IMR-90 (cell line): Measurements from ENCODE around the gene HDC. TPM values are rescaled to one million over a fixed set of nuclear protein-coding genes. Genes with fewer than 3 reads are reported as not detected.

ENCODE experiments used
- ATAC-seq: fragments of 200-7000 bp; cut with Tn5 transposase; 2 replicates; pipeline ENCODE4 v1.9.1; 2020; ENCODE audit warnings: low read depth, mild to moderate bottlenecking, moderate library complexity
- BruUV-seq: library from RNA; stranded (reverse); fragments of 400-500 nt; replicated peaks from 2 replicates; lab custom pipeline; 2021; lab: Mats Ljungman, UMichigan
- CTCF ChIA-PET: fragments of 300-600 bp; formaldehyde crosslinking; extraction: SDS; loops from one replicate; lab custom pipeline; 2021; ENCODE audit warnings: antibody characterized with exemption; lab: Yijun Ruan, JAX
- POLR2A ChIA-PET: fragments of 300-600 bp; sonication (Branson Sonifier 250); formaldehyde crosslinking; loops from one replicate; lab custom pipeline; 2022; ENCODE audit warnings: antibody characterized with exemption; ENCODE audit not compliant: unreplicated experiment; lab: Charles Lee
- DNase-seq: peaks from one replicate; pipeline ENCODE4 v3.0.0; 2013
- H2AFZ ChIP-seq: replicated peaks from 2 replicates; pipeline ENCODE3; 2013; ENCODE audit warnings: low read length, mild to moderate bottlenecking; ENCODE audit not compliant: poor library complexity
- H2AK5ac ChIP-seq: 2 replicates; pipeline ENCODE4 v1.6.1; 2013; ENCODE audit warnings: low read depth, low read length, inconsistent platforms
- H2AK9ac ChIP-seq: replicated peaks from 2 replicates; pipeline ENCODE3; 2013; ENCODE audit warnings: mild to moderate bottlenecking, low read depth, low read length, moderate library complexity; ENCODE audit not compliant: poor library complexity
- H2BK120ac ChIP-seq: 2 replicates; pipeline ENCODE4 v1.6.1; 2013; ENCODE audit warnings: low read depth, low read length, inconsistent platforms
- H2BK15ac ChIP-seq: 3 replicates; pipeline ENCODE4 v1.6.1; 2013; ENCODE audit warnings: low read depth, low read length, inconsistent platforms
- H2BK20ac ChIP-seq: 2 replicates; pipeline ENCODE4 v1.6.1; 2013; ENCODE audit warnings: low read depth, mild to moderate bottlenecking, inconsistent platforms, low read length, moderate library complexity
- H2BK5ac ChIP-seq: 2 replicates; pipeline ENCODE4 v1.6.1; 2013; ENCODE audit warnings: mild to moderate bottlenecking, low read depth, low read length, inconsistent platforms; ENCODE audit not compliant: poor library complexity, severe bottlenecking
- H3K14ac ChIP-seq: replicated peaks from 2 replicates; pipeline ENCODE4 v1.6.1; 2013; ENCODE audit warnings: low read depth, low read length, inconsistent platforms
- H3K18ac ChIP-seq: 2 replicates; pipeline ENCODE4 v1.6.1; 2013; ENCODE audit warnings: low read depth, low read length, control low read depth
- H3K23ac ChIP-seq: 2 replicates; pipeline ENCODE4 v1.6.1; 2013; ENCODE audit warnings: low read depth, low read length, inconsistent platforms
- H3K27ac ChIP-seq: 2 replicates; pipeline ENCODE4 v1.5.1; 2013; ENCODE audit warnings: mild to moderate bottlenecking, control low read depth, low read length; ENCODE audit not compliant: insufficient read depth
- H3K27me3 ChIP-seq: 2 replicates; pipeline ENCODE4 v1.6.1; 2013; ENCODE audit warnings: low read length; ENCODE audit not compliant: control insufficient read depth, insufficient read depth
- H3K36me3 ChIP-seq: 2 replicates; pipeline ENCODE4 v1.6.1; 2013; ENCODE audit warnings: low read length, mixed read lengths; ENCODE audit not compliant: control insufficient read depth, insufficient read depth
- H3K4ac ChIP-seq: 2 replicates; pipeline ENCODE4 v1.6.1; 2013; ENCODE audit warnings: low read depth, low read length, inconsistent platforms
- H3K4me1 ChIP-seq: 2 replicates; pipeline ENCODE4 v1.6.1; 2013; ENCODE audit warnings: low read length, mixed read lengths; ENCODE audit not compliant: control insufficient read depth, insufficient read depth
- H3K4me2 ChIP-seq: 2 replicates; pipeline ENCODE4 v1.6.1; 2013; ENCODE audit warnings: low read depth, mild to moderate bottlenecking, control low read depth, low read length, moderate library complexity
- H3K4me3 ChIP-seq: 2 replicates; pipeline ENCODE4 v1.5.1; 2013; ENCODE audit warnings: low read depth, mild to moderate bottlenecking, control low read depth, low read length, moderate library complexity; ENCODE audit not compliant: insufficient read depth
- H3K56ac ChIP-seq: 2 replicates; pipeline ENCODE4 v1.6.1; 2013; ENCODE audit warnings: low read length, inconsistent platforms; ENCODE audit not compliant: insufficient read depth; ENCODE audit errors: extremely low read depth
- H3K79me1 ChIP-seq, 2 experiments: 2 replicates each; pipeline ENCODE4 v1.6.1; 2013; ENCODE audit warnings: low read length in 2 of 2, inconsistent platforms in 1 of 2, low read depth in 1 of 2
- H3K9ac ChIP-seq: 2 replicates; pipeline ENCODE4 v1.6.1; 2013; ENCODE audit warnings: low read depth, low read length, control low read depth
- H3K9me1 ChIP-seq: 2 replicates; pipeline ENCODE4 v1.6.1; 2013; ENCODE audit warnings: low read length, inconsistent platforms; ENCODE audit not compliant: insufficient read depth
- H3K9me3 ChIP-seq: 2 replicates; pipeline ENCODE4 v1.6.1; 2013; ENCODE audit warnings: low read length; ENCODE audit not compliant: control insufficient read depth, insufficient read depth
- H4K20me1 ChIP-seq: 2 replicates; pipeline ENCODE4 v1.6.1; 2013; ENCODE audit warnings: low read length, inconsistent platforms; ENCODE audit not compliant: insufficient read depth
- H4K5ac ChIP-seq: 2 replicates; pipeline ENCODE4 v1.6.1; 2013; ENCODE audit warnings: mild to moderate bottlenecking, low read depth, low read length, control low read depth
- H4K8ac ChIP-seq, 2 experiments: 2 replicates each; pipeline ENCODE4 v1.6.1; 2013; ENCODE audit warnings: low read depth in 2 of 2, low read length in 2 of 2, control low read depth in 1 of 2, inconsistent platforms in 1 of 2
- H4K91ac ChIP-seq: 2 replicates; pipeline ENCODE4 v1.6.1; 2013; ENCODE audit warnings: low read depth, low read length, inconsistent platforms; ENCODE audit not compliant: insufficient read depth
- CEBPB ChIP-seq: IDR thresholded peaks from 2 replicates; pipeline ENCODE4 v1.6.1; 2012; ENCODE audit warnings: low read depth, low read length, improper control_type of control experiment
- CHD1 ChIP-seq: IDR thresholded peaks from 2 replicates; pipeline ENCODE4 v1.6.1; 2012; ENCODE audit warnings: low read depth, low read length, improper control_type of control experiment
- CTCF ChIP-seq: conservative IDR thresholded peaks from 2 replicates; pipeline ENCODE4 v1.5.1; 2012; ENCODE audit warnings: mild to moderate bottlenecking, low read depth, low read length, improper control_type of control experiment
- POLR2A ChIP-seq: IDR thresholded peaks from 2 replicates; pipeline ENCODE4 v1.6.1; 2012; ENCODE audit warnings: mild to moderate bottlenecking, low read depth, low read length
- RAD21 ChIP-seq: IDR thresholded peaks from 2 replicates; pipeline ENCODE4 v1.6.1; 2012; ENCODE audit warnings: low read length, improper control_type of control experiment
- WGBS, 2 experiments: methylation state at CpG; one replicate each; pipeline versions ENCODE4 v1.1.5 to v1.1.7; 2013; ENCODE audit warnings: missing lambda C conversion rate in 2 of 2; ENCODE audit not compliant: insufficient read length in 1 of 2; ENCODE audit errors: extremely low coverage in 2 of 2; 5-methylcytosine and 5-hydroxymethylcytosine counted together
- dilution Hi-C: fragments of 300-500 bp; cut with HindIII; formaldehyde crosslinking; loops from one replicate; pipeline ENCODE4 v1.14.3; 2018; ENCODE audit warnings: low sequenced_read_pairs; ENCODE audit not compliant: unreplicated experiment
- in situ Hi-C: fragments of 300-500 bp; cut with MboI; formaldehyde crosslinking; loops from 3 replicates; pipeline ENCODE4 v1.14.3; 2019; ENCODE audit warnings: low sequenced_read_pairs, inconsistent platforms, mixed read lengths
- intact Hi-C: fragments of 100-400 bp; cut with micrococcal nuclease; formaldehyde crosslinking; loops from 2 replicates; pipeline ENCODE4 v1.10.0; 2022
- polyA plus RNA-seq, 3 experiments: library from polyadenylated mRNA; depleted of rRNA; stranded (reverse); fragments of >200 nt; gene quantifications; 2 replicates each; pipeline ENCODE4 v1.2.3, GENCODE V29; 2012; ENCODE audit warnings: low replicate concordance in 1 of 3
- total RNA-seq: library from RNA; depleted of rRNA; stranded (reverse); fragments of >200 nt; gene quantifications from 2 replicates; pipeline ENCODE4 v1.2.3, GENCODE V29; 2012

HDC gene
- total and polyA plus RNA-seq, 2 of the 4 experiments (the other 2 are of a cell fraction): not detected

DNA sequence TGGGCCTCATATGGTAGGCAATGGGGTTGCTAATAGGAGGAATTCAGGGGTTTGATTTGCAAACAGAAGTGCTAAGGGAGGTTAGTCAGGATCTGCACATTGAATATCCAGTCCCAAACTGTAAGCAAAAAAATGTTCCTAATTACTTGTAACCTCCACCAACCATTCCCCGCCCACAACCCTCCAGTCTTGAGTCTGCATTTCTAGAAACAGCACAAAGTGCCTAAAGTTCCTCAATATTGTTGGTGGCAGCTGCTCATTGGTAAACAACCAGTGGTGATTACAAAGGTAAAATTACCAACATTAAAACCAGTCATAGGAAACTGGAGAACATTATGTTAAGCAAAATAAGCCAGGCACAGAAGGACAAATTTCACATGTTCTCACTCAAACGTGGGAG, 18.9 kb downstream of the HDC start:
- Histone ChIP-seq H3K23ac (no peak overlapping the region), H3K4me3 (no peak overlapping the region), H3K4ac (no peak overlapping the region), H2BK15ac (no peak overlapping the region), H3K9me1 (0 out of 2 replicates have a peak, but pooled peaks cover 3% of the 10 kb centered on the region), H3K27me3 (peaks cover 5% of the 10 kb centered on the region; the same call in 1 of the 2 replicates), H3K4me1 (peaks cover 2% of the 10 kb centered on the region), H3K14ac (no peak overlapping the region; the same call in 1 of the 2 replicates), H3K79me1 (no peaks in the 10 kb centered on the region), H4K8ac (no peak overlapping the region), H4K20me1 (no peaks in the 10 kb centered on the region), H4K91ac (no peak overlapping the region), H2AK9ac (no peak overlapping the region), H3K9me3 (no peaks in the 10 kb centered on the region), H2BK5ac (no peak overlapping the region), H2AK5ac (no peak overlapping the region), H3K4me2 (no peak overlapping the region), H2BK20ac (no peak overlapping the region), H3K56ac (no peak overlapping the region), H3K27ac (no peak overlapping the region), H2AFZ (no peak overlapping the region), H3K36me3 (no peaks in the 10 kb centered on the region), H4K5ac (no peak overlapping the region), H3K18ac (no peak overlapping the region), H3K9ac (no peak overlapping the region), H2BK120ac (no peak overlapping the region)
- ChIA-PET CTCF (no interaction called here), POLR2A (no interaction called here)
- in situ Hi-C loops (no loop called here), intact Hi-C loops (no loop called here), dilution Hi-C loops (no loop called here)
- no peak for TF ChIP-seq POLR2A
- TF ChIP-seq CTCF: no peak
- TF ChIP-seq CEBPB: no peak
- TF ChIP-seq CHD1: no peak
- no peak for TF ChIP-seq RAD21
- WGBS, 2 experiments: no CpG with 5 or more reads among the region's 2 CpGs
- no peak for DNase-seq
- ATAC-seq: no peak
- BruUV-seq: no TSS peak
